HuH-7 (cell line): ENCODE data around the gene SNX13.
"Not testable (repeated sequence)": the region's sequence is repeated elsewhere in the genome, so short reads cannot be mapped to it uniquely, and the experiment has no call there.

Experiments
- DNase-seq: peaks from one replicate; pipeline ENCODE4 v3.0.0; 2011; ENCODE audit warnings: low spot score

Gene SNX13

GRCh38 chr7:17845197-17845547 lies 95.1 kb downstream of the SNX13 start:
- DNase-seq, result no peak

- DNase-seq, result no peak
Measured at GRCh38 chr7:17844514-17845196, 95.6 kb downstream of the SNX13 start.

- DNase-seq, result no peak
Measured at GRCh38 chr7:17844022-17844421, 96.3 kb downstream of the SNX13 start.

GRCh38 chr7:17843041-17843440 lies 97.3 kb downstream of the SNX13 start:
- no peak for DNase-seq

- DNase-seq, result no peak
Measured at GRCh38 chr7:17832820-17833355, 107.4 kb downstream of the SNX13 start.

- no peak for DNase-seq
Measured at GRCh38 chr7:17832242-17832641, 108.1 kb downstream of the SNX13 start.

GRCh38 chr7:17830206-17830605 lies 110.1 kb downstream of the SNX13 start:
- DNase-seq, result no peak

- no peak for DNase-seq
Measured at GRCh38 chr7:17829001-17829400, 111.3 kb downstream of the SNX13 start.

- DNase-seq, result no peak
Measured at GRCh38 chr7:17822547-17823173, 117.6 kb downstream of the SNX13 start.

GRCh38 chr7:17816903-17817302 lies 123.4 kb downstream of the SNX13 start:
- DNase-seq, result no peak

GRCh38 chr7:17815318-17815717 lies 125.0 kb downstream of the SNX13 start:
- DNase-seq, result no peak

- no peak for DNase-seq
Measured at GRCh38 chr7:17814058-17814457, 126.2 kb downstream of the SNX13 start.

- not testable (repeated sequence) for DNase-seq
Measured at GRCh38 chr7:17809215-17809614, 131.1 kb downstream of the SNX13 start.

GRCh38 chr7:17807242-17807641 lies 133.1 kb downstream of the SNX13 start:
- DNase-seq, result no peak

- no peak for DNase-seq
Measured at GRCh38 chr7:17806631-17807030, 133.7 kb downstream of the SNX13 start.

- no peak for DNase-seq
Measured at GRCh38 chr7:17802056-17802455, 138.2 kb downstream of the SNX13 start.

- no peak for DNase-seq
Measured at GRCh38 chr7:17792075-17792936, 148.0 kb downstream of the SNX13 start.

GRCh38 chr7:17787257-17787656 lies 153.0 kb downstream of the SNX13 start:
- no peak for DNase-seq

GRCh38 chr7:17786314-17786852 lies 153.9 kb downstream of the SNX13 start:
- DNase-seq, result no peak

GRCh38 chr7:17782216-17782549 lies 158.1 kb downstream of the SNX13 start:
- no peak for DNase-seq

- DNase-seq, result no peak
Measured at GRCh38 chr7:17781491-17782215, 158.6 kb downstream of the SNX13 start.

GRCh38 chr7:17779381-17779780 lies 160.9 kb downstream of the SNX13 start:
- no peak for DNase-seq
